Spleen (tissue), 11 donors: ENCODE results near the gene FLOT1. TPM values are rescaled to one million over a fixed set of nuclear protein-coding genes. Genes with fewer than 3 reads are reported as not detected.

ENCODE experiments used
- DNase-seq: peaks from one replicate; pipeline ENCODE4 v3.0.0-alpha.2; 2020
- H3K27ac ChIP-seq, 8 donors: fragments of 200-600 bp; sonication (generic) in 7 of 8; 1 replicate in 4 of 8; 2 replicates in 4 of 8; pipeline versions ENCODE4 v1.5.0 to v1.8.0; 2016 to 2021; ENCODE audit warnings: inconsistent platforms in 4 of 8, mild to moderate bottlenecking in 4 of 8, moderate library complexity in 1 of 8
- H3K27me3 ChIP-seq, 7 donors: fragments of 200-600 bp; sonication (generic) in 6 of 7; replicated peaks in 1 of 7; 1 replicate in 4 of 7; 2 replicates in 3 of 7; pipeline versions ENCODE4 v1.5.0 to v1.8.0; 2016 to 2021; ENCODE audit warnings: inconsistent platforms in 3 of 7, mild to moderate bottlenecking in 1 of 7
- H3K36me3 ChIP-seq, 6 donors: fragments of 200-600 bp; sonication (generic) in 5 of 6; 1 replicate in 4 of 6; 2 replicates in 2 of 6; pipeline versions ENCODE4 v1.5.0 to v1.8.0; 2016 to 2021; ENCODE audit warnings: inconsistent platforms in 2 of 6
- H3K4me1 ChIP-seq, 6 donors: fragments of 200-600 bp; sonication (generic) in 5 of 6; 1 replicate in 3 of 6; 2 replicates in 3 of 6; pipeline versions ENCODE4 v1.5.0 to v1.8.0; 2016 to 2021; ENCODE audit warnings: inconsistent platforms in 3 of 6
- H3K4me3 ChIP-seq, 8 donors: fragments of 200-600 bp; sonication (generic) in 7 of 8; 1 replicate in 4 of 8; 2 replicates in 4 of 8; pipeline versions ENCODE4 v1.5.0 to v1.8.0; 2016 to 2021; ENCODE audit warnings: inconsistent platforms in 4 of 8, mild to moderate bottlenecking in 4 of 8, moderate library complexity in 2 of 8
- H3K9me3 ChIP-seq, 8 donors: fragments of 200-600 bp; sonication (generic) in 7 of 8; 1 replicate in 4 of 8; 2 replicates in 4 of 8; pipeline versions ENCODE4 v1.5.0 to v1.8.0; 2016 to 2021; ENCODE audit warnings: inconsistent platforms in 4 of 8
- POLR2A ChIP-seq, 3 donors: fragments of 450-650 bp; IDR thresholded peaks; one replicate each; pipeline ENCODE4 v1.5.1; 2017; ENCODE audit warnings: antibody characterized with exemption in 3 of 3, mild to moderate bottlenecking in 1 of 3
- POLR2AphosphoS5 ChIP-seq, 3 donors: sonication (generic); formaldehyde crosslinking; IDR thresholded peaks; one replicate each; pipeline ENCODE4 v1.5.1; 2017; ENCODE audit warnings: antibody characterized with exemption in 3 of 3
- WGBS, 5 donors: extraction: QIAGEN DNeasy Blood & Tissue Kit in 3 of 5; methylation state at CpG; one replicate each; pipeline versions ENCODE4 v1.1.5 to v1.1.7; 2013 to 2018; 5-methylcytosine and 5-hydroxymethylcytosine counted together
- intact Hi-C: fragments of 100-400 bp; cut with DNase I; formaldehyde crosslinking; loops from one replicate; pipeline ENCODE4 v1.15.0; 2023; ENCODE audit warnings: low total_unique reads
- polyA plus RNA-seq, 3 donors: library from polyadenylated mRNA; stranded (reverse); fragments of 200-250 nt; gene quantifications; one replicate each; pipeline ENCODE4 v1.2.1, GENCODE V29; 2013
- small RNA-seq, 4 donors: library from RNA; depleted of rRNA; stranded (forward); fragments of <200 nt; gene quantifications; one replicate each; pipeline ENCODE3, GENCODE V24; 2016
- total RNA-seq, 7 donors: library from RNA; depleted of rRNA in 3 of 7; stranded (reverse); fragments of >200 nt in 3 of 7; fragmentation: NEBNext Ultra II Directional in 4 of 7; extraction: Animal tissue kit (Norgen Biotek cat#: 25700) in 4 of 7; gene quantifications; one replicate each; pipeline versions ENCODE4 v1.1.0 to v1.2.1, GENCODE V29; 2016 to 2021
- TF ChIP-seq, protein P1 (sequence below), 11 experiments: fragments of 200-600 bp in 7 of 11; fragments of 450-650 bp in 4 of 11; sonication (generic) in 4 of 11; IDR thresholded peaks in 8 of 11; conservative IDR thresholded peaks in 3 of 11; 1 replicate in 7 of 11; 2 replicates in 4 of 11; pipeline versions ENCODE4 v1.4.0 to v1.8.0; 2016 to 2021; ENCODE audit warnings: antibody characterized with exemption in 11 of 11, inconsistent platforms in 4 of 11, mild to moderate bottlenecking in 1 of 11
- donor health status: healthy with polysubstance abuse.
- donor health status: DM: no; HTN: no; CAD: no; lungs with moderate emphysema.
- donor health status: DM: no; HTN: no; CAD: no.
- donor health status: Bipolar disorder and iron deficiency.
- donor health status: healthy.
- donor health status: DM: no; HTN: no; CAD: no.
- donor health status: DM: yes; HTN: yes; CAD: no.

FLOT1 gene
- total and polyA plus RNA-seq, 10 donors: 116 to 205 (median 165) TPM

DNA sequence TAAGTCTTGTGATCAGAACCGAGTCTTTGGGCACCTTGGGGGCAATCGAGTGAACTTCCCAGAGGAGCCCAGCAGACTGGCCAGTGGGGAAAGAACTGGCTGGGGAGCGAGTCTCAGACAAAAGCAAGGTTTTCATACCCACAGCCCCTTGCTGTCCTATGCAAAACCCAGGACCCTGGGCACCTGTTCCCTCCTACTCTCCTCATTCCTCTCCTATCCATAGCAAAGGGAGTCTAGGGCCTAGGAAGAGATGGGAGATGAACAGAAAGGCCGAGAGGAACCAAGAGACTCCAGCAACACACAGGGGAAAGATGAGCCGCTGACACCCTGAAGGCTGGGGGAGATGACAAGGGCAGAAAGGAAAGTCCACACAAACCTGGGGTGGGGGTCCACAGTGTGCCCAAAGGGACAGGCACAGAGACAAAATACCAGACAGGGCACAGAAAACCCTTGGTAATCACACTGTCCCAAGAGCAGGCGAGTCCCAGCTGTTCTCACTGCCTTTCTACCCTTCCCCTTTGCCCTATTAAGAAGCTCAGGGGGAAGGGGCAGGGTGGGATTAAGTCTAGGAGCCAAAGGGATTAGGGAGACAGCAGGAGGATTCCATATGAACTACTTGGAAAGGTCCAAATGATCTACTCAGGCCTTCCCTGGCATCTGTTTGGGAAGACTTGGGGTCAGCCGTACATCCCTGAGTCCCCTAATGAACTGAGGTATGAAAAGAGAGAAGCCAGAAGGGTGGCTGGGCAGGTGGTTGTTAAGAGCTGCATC lies 62.5 kb downstream of the FLOT1 start:
- peak overlapping the region in 7 of 8 donors; percentile 25 to 99 (median 95) for H3K4me3 ChIP-seq
- TF ChIP-seq POLR2A (IDR thresholded peaks at IDR 0.05): no peak
- TF ChIP-seq POLR2AphosphoS5 (IDR thresholded peaks at IDR 0.05): no peak
- TF ChIP-seq, protein P1, sequence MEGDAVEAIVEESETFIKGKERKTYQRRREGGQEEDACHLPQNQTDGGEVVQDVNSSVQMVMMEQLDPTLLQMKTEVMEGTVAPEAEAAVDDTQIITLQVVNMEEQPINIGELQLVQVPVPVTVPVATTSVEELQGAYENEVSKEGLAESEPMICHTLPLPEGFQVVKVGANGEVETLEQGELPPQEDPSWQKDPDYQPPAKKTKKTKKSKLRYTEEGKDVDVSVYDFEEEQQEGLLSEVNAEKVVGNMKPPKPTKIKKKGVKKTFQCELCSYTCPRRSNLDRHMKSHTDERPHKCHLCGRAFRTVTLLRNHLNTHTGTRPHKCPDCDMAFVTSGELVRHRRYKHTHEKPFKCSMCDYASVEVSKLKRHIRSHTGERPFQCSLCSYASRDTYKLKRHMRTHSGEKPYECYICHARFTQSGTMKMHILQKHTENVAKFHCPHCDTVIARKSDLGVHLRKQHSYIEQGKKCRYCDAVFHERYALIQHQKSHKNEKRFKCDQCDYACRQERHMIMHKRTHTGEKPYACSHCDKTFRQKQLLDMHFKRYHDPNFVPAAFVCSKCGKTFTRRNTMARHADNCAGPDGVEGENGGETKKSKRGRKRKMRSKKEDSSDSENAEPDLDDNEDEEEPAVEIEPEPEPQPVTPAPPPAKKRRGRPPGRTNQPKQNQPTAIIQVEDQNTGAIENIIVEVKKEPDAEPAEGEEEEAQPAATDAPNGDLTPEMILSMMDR (IDR thresholded peaks at IDR 0.05 in 8 of 11, conservative IDR thresholded peaks at IDR 0.05 in 3 of 11): no peak
- 42 to 59% (median 51%) methylated on average over 7 of the region's 7 CpGs for WGBS, 5 donors
- H3K36me3 ChIP-seq: peaks cover 7 to 66% (median 56%) of the 10 kb centered on the region in 6 donors
- H3K27ac ChIP-seq: peak overlapping the region; percentile 11 to 100 (median 98)
- intact Hi-C loops: loop anchor here (10.0 kb wide), 1 partner anchor 195 kb away; the partner anchor contains the start of gene HLA-E
- peaks cover 36 to 84% (median 58%) of the 10 kb centered on the region in 6 donors for H3K4me1 ChIP-seq
- DNase-seq: peak; percentile 58
- H3K27me3 ChIP-seq: no peaks in the 10 kb centered on the region
- no peaks in the 10 kb centered on the region for H3K9me3 ChIP-seq

DNA sequence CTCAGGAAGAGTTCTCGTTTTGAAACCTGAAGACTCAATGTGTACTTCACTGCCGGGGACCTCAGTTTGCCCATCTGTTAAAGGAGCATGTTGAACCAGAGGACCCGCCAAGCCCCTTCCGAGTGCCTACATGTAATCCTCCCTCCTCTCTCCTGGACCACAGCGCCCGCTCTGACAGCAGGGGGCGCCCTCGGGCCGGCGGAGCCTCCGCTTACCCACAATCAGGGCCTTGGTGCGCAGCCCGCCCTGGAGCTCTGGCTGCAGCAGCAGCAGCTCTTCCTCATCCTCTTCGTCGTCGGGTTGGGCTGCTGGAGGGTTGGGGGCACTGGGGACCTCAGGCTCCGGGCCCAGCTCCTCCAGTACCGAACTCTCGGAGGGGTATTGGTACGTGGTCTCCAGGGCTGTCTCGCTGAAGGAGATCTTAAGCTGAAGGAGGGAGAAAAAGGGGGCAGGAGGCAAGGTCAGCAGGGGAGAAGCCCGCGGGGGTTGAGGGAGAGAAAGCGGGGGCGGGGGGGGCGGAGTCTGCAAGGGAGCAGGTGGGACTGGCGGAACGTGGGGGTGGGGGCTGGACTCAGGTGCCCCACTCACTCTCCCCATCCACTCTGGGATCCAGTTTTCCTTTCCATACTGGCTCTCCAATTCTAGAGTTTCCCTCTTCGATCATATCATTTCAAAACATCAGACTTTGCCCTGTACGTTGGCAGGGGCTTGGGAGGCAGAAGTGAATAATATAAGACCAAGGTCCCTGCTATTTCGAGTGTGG lies 63.3 kb downstream of the FLOT1 start:
- Histone ChIP-seq H3K9me3 (no peaks in the 10 kb centered on the region), H3K27ac (peak overlapping the region; percentile 11 to 100 (median 98)), H3K4me1 (peaks cover 36 to 80% (median 57%) of the 10 kb centered on the region in 6 donors), H3K27me3 (no peaks in the 10 kb centered on the region), H3K4me3 (peak overlapping the region in 7 of 8 donors; percentile 25 to 99 (median 95)), H3K36me3 (peaks cover 7 to 66% (median 56%) of the 10 kb centered on the region in 6 donors)
- intact Hi-C loops: loop anchor here (10.0 kb wide), 1 partner anchor 194 kb away; the partner anchor contains the start of gene HLA-E
- WGBS, 5 donors: 4 to 12% (median 7%) methylated on average over 14 to 31 of the region's 31 CpGs
- DNase-seq: peak; percentile 98
- peak; percentile 87 to 95 (median 89) for TF ChIP-seq POLR2AphosphoS5 (IDR thresholded peaks at IDR 0.05)
- no peak for TF ChIP-seq POLR2A (IDR thresholded peaks at IDR 0.05)
- TF ChIP-seq, protein P1 (IDR thresholded peaks at IDR 0.05 in 8 of 11, conservative IDR thresholded peaks at IDR 0.05 in 3 of 11): peak; percentile 86 to 98 (median 97)

Small RNA genes within 50 kb of the gene (small RNA-seq; reads per million reads assigned to genes)
- gene RF00019 (0 reads per million in 4 donors), gene RN7SL353P (0 reads per million in 4 donors)

Other genes starting within 250 kb of the FLOT1 start
- gene GNL1, start 186.2 kb downstream of the FLOT1 start, total RNA-seq: 10 to 100 TPM; 28.0 to 84.6 (median 56.7) TPM
- 10 to 100 TPM; 40.3 to 55.6 (median 45.6) TPM for gene GNL1, start 186.2 kb downstream of the FLOT1 start, polyA plus RNA-seq
- 10 to 100 TPM in 6 of 7 donors, 1 to 10 TPM in 1; 8.1 to 19.6 (median 12.9) TPM for gene PRR3, start 185.4 kb downstream of the FLOT1 start, total RNA-seq
- gene PRR3, start 185.4 kb downstream of the FLOT1 start, polyA plus RNA-seq: 10 to 100 TPM; 11.5 to 15.6 (median 12.9) TPM
- gene ABCF1, start 171.2 kb downstream of the FLOT1 start, total RNA-seq: 10 to 100 TPM; 30.7 to 53.5 (median 34.5) TPM
- 10 to 100 TPM; 12.8 to 27.7 (median 14.5) TPM for gene ABCF1, start 171.2 kb downstream of the FLOT1 start, polyA plus RNA-seq
- gene PPP1R10, start 125.4 kb downstream of the FLOT1 start, total RNA-seq: 10 to 100 TPM; 53.5 to 86.2 (median 75.9) TPM
- gene PPP1R10, start 125.4 kb downstream of the FLOT1 start, polyA plus RNA-seq: 10 to 100 TPM; 13.5 to 24.6 (median 13.6) TPM
- gene MRPS18B, start 124.8 kb downstream of the FLOT1 start, total RNA-seq: 10 to 100 TPM; 41.2 to 63.4 (median 45.3) TPM
- 10 to 100 TPM; 48.8 to 74.0 (median 73.0) TPM for gene MRPS18B, start 124.8 kb downstream of the FLOT1 start, polyA plus RNA-seq
- gene ATAT1, start 115.8 kb downstream of the FLOT1 start, total RNA-seq: 1 to 10 TPM; 2.4 to 9.7 (median 8.7) TPM
- gene ATAT1, start 115.8 kb downstream of the FLOT1 start, polyA plus RNA-seq: 1 to 10 TPM; 3.6 to 4.9 (median 4.3) TPM
- gene C6orf136, start 95.6 kb downstream of the FLOT1 start, total RNA-seq: 10 to 100 TPM; 15.4 to 24.2 (median 17.8) TPM
- 10 to 100 TPM; 12.1 to 28.0 (median 22.1) TPM for gene C6orf136, start 95.6 kb downstream of the FLOT1 start, polyA plus RNA-seq
- gene DHX16, start 69.7 kb downstream of the FLOT1 start, total RNA-seq: 10 to 100 TPM; 30.0 to 39.6 (median 35.4) TPM
- gene DHX16, start 69.7 kb downstream of the FLOT1 start, polyA plus RNA-seq: 10 to 100 TPM; 21.7 to 39.7 (median 33.8) TPM
- gene PPP1R18, start 56.0 kb downstream of the FLOT1 start, total RNA-seq: 100 to 1,000 TPM; 128 to 187 (median 150) TPM
- gene PPP1R18, start 56.0 kb downstream of the FLOT1 start, polyA plus RNA-seq: 100 to 1,000 TPM; 153 to 188 (median 186) TPM
- gene NRM, start 51.7 kb downstream of the FLOT1 start, total RNA-seq: 10 to 100 TPM in 6 of 7 donors, 1 to 10 TPM in 1; 9.8 to 13.8 (median 11.0) TPM
- gene NRM, start 51.7 kb downstream of the FLOT1 start, polyA plus RNA-seq: 10 to 100 TPM; 14.1 to 19.6 (median 17.7) TPM
- gene MDC1, start 25.4 kb downstream of the FLOT1 start, total RNA-seq: 10 to 100 TPM; 20.8 to 47.7 (median 39.0) TPM
- 10 to 100 TPM in 2 of 3 donors, 1 to 10 TPM in 1; 7.8 to 18.2 (median 16.5) TPM for gene MDC1, start 25.4 kb downstream of the FLOT1 start, polyA plus RNA-seq
- 100 to 1,000 TPM; 189 to 344 (median 272) TPM for gene TUBB, start 22.3 kb downstream of the FLOT1 start, total RNA-seq
- 100 to 1,000 TPM; 109 to 203 (median 182) TPM for gene TUBB, start 22.3 kb downstream of the FLOT1 start, polyA plus RNA-seq
- gene IER3, start 1.9 kb upstream of the FLOT1 start, total RNA-seq: 10 to 100 TPM; 29.8 to 62.2 (median 41.7) TPM
- gene IER3, start 1.9 kb upstream of the FLOT1 start, polyA plus RNA-seq: 10 to 100 TPM; 19.8 to 29.4 (median 25.7) TPM
- gene DDR1, start 141.8 kb upstream of the FLOT1 start, total RNA-seq: 10 to 100 TPM; 13.0 to 37.1 (median 23.8) TPM
- 10 to 100 TPM in 1 of 3 donors, 1 to 10 TPM in 2; 5.0 to 10.1 (median 8.0) TPM for gene DDR1, start 141.8 kb upstream of the FLOT1 start, polyA plus RNA-seq
- gene GTF2H4, start 165.5 kb upstream of the FLOT1 start, total RNA-seq: 10 to 100 TPM; 20.6 to 49.7 (median 28.3) TPM
- 10 to 100 TPM; 21.9 to 40.0 (median 33.8) TPM for gene GTF2H4, start 165.5 kb upstream of the FLOT1 start, polyA plus RNA-seq
- gene VARS2, start 171.6 kb upstream of the FLOT1 start, total RNA-seq: 10 to 100 TPM; 16.4 to 30.7 (median 28.1) TPM
- gene VARS2, start 171.6 kb upstream of the FLOT1 start, polyA plus RNA-seq: 10 to 100 TPM; 15.5 to 38.2 (median 36.3) TPM
- under 1 TPM in 1 of 7 donors, not detected in 6; 0.47 TPM for gene SFTA2, start 189.5 kb upstream of the FLOT1 start, total RNA-seq
- 1 to 10 TPM in 1 of 3 donors, under 1 TPM in 1, not detected in 1; 0.08 to 2.6 TPM for gene SFTA2, start 189.5 kb upstream of the FLOT1 start, polyA plus RNA-seq
- not detected for gene MUCL3, start 198.3 kb upstream of the FLOT1 start, total RNA-seq
- under 1 TPM in 1 of 3 donors, not detected in 2; 0.03 TPM for gene MUCL3, start 198.3 kb upstream of the FLOT1 start, polyA plus RNA-seq
- not detected for gene MUC21, start 241.0 kb upstream of the FLOT1 start, total RNA-seq
- gene MUC21, start 241.0 kb upstream of the FLOT1 start, polyA plus RNA-seq: under 1 TPM; 0.02 to 0.64 (median 0.05) TPM